Endometrium (tissue), 2 donors: ENCODE data around the gene MANF.
A peak's percentile ranks its signal among the peaks of the same experiment; 100 is the strongest.
"Not testable (repeated sequence)": the region's sequence is repeated elsewhere in the genome, so short reads cannot be mapped to it uniquely, and the experiment has no call there.

Experiments used
- FAIRE-seq: peaks from 2 replicates; lab custom pipeline; 2012; peaks lifted over from hg19 to GRCh38; lab: Jason Lieb, UNC
- donor health status: control.
- donor health status: control.

Gene MANF

GRCh38 chr3:51384726-51385473 is at the start of gene MANF:
Gene MANF (plus strand): TSS chr3:51385291. CDS start chr3:51385343, 52 bp downstream.
- peak; percentile 93 for FAIRE-seq

GRCh38 chr3:51336261-51336660 is 48.8 kb upstream of the MANF start:
- FAIRE-seq: no peak

- no peak for FAIRE-seq
Observed at GRCh38 chr3:51337666-51338065, 47.4 kb upstream of the MANF start.

- no peak for FAIRE-seq
Observed at GRCh38 chr3:51338632-51339031, 46.5 kb upstream of the MANF start.

- FAIRE-seq: no peak
Observed at GRCh38 chr3:51340013-51340829, 44.9 kb upstream of the MANF start.

GRCh38 chr3:51340989-51341636 is 44.0 kb upstream of the MANF start:
- FAIRE-seq: no peak

- FAIRE-seq: no peak
Observed at GRCh38 chr3:51343918-51344687, 41.0 kb upstream of the MANF start.

- no peak for FAIRE-seq
Observed at GRCh38 chr3:51350751-51351150, 34.3 kb upstream of the MANF start.

GRCh38 chr3:51353131-51353530 is 32.0 kb upstream of the MANF start:
- FAIRE-seq: no peak

- FAIRE-seq: no peak
Observed at GRCh38 chr3:51353691-51354090, 31.4 kb upstream of the MANF start.

- no peak for FAIRE-seq
Observed at GRCh38 chr3:51354172-51354571, 30.9 kb upstream of the MANF start.

GRCh38 chr3:51354731-51355615 is 30.1 kb upstream of the MANF start:
- FAIRE-seq: no peak

- no peak for FAIRE-seq
Observed at GRCh38 chr3:51355891-51356578, 29.1 kb upstream of the MANF start.

- FAIRE-seq: no peak
Observed at GRCh38 chr3:51357856-51358255, 27.2 kb upstream of the MANF start.

GRCh38 chr3:51358981-51359380 is 26.1 kb upstream of the MANF start:
- no peak for FAIRE-seq

GRCh38 chr3:51360806-51361205 is 24.3 kb upstream of the MANF start:
- FAIRE-seq: no peak

GRCh38 chr3:51361746-51362145 is 23.3 kb upstream of the MANF start:
- FAIRE-seq: no peak

- FAIRE-seq: no peak
Observed at GRCh38 chr3:51362476-51362875, 22.6 kb upstream of the MANF start.

GRCh38 chr3:51368276-51368675 is 16.8 kb upstream of the MANF start:
- not testable (repeated sequence) for FAIRE-seq

- FAIRE-seq: peak; percentile 59
Observed at GRCh38 chr3:51371943-51372557, 13.0 kb upstream of the MANF start.
